H1 (cell line): ENCODE data around the gene CFP. TPM values are rescaled to one million over a fixed set of nuclear protein-coding genes. Genes with fewer than 3 reads are reported as not detected.

ENCODE experiments used
- CHD7 ChIP-seq: fragments of 300-600 bp; sonication (generic); IDR thresholded peaks from 2 replicates; pipeline ENCODE4 v1.7.1; 2012; ENCODE audit warnings: low read length, moderate library complexity, mild to moderate bottlenecking, inconsistent platforms; ENCODE audit not compliant: insufficient replicate concordance
- JUN ChIP-seq: IDR thresholded peaks from 2 replicates; pipeline ENCODE4 v1.6.1; 2011; ENCODE audit warnings: low read depth, mild to moderate bottlenecking, improper control_type of control experiment, low read length
- RAD21 ChIP-seq, 2 experiments: IDR thresholded peaks in 1 of 2; conservative IDR thresholded peaks in 1 of 2; 2 replicates each; pipeline ENCODE4 v1.6.1; 2011; ENCODE audit warnings: low read depth in 2 of 2, low read length in 2 of 2, improper control_type of control experiment in 1 of 2, inconsistent platforms in 1 of 2, mild to moderate bottlenecking in 1 of 2, moderate library complexity in 1 of 2
- SP1 ChIP-seq: IDR thresholded peaks from 2 replicates; pipeline ENCODE4 v1.6.1; 2011; ENCODE audit warnings: low read depth, low read length
- TAF1 ChIP-seq: IDR thresholded peaks from 2 replicates; pipeline ENCODE4 v1.6.1; 2011; ENCODE audit warnings: mild to moderate bottlenecking, low read depth, low read length
- TEAD4 ChIP-seq: IDR thresholded peaks from 2 replicates; pipeline ENCODE4 v1.6.1; 2012; ENCODE audit warnings: low read depth, low read length, inconsistent platforms, mixed read lengths
- polyA plus RNA-seq, 7 experiments: library from polyadenylated mRNA; depleted of rRNA in 3 of 7; stranded (reverse) in 5 of 7; unstranded in 2 of 7; fragments of >200 nt in 5 of 7; fragments of 200-250 nt in 2 of 7; gene quantifications; 1 replicate in 5 of 7; 2 replicates in 1 of 7; 4 replicates in 1 of 7; pipeline versions ENCODE4 v1.2.1 to v1.2.3, GENCODE V29; 2011 to 2013; ENCODE audit warnings: missing spikeins in 2 of 7, mixed read lengths in 2 of 7
- total RNA-seq: library from RNA; stranded (reverse); fragmentation: NEBNext Ultra II Directional; extraction: Animal tissue kit (Norgen Biotek cat#: 25700); gene quantifications from 2 replicates; pipeline ENCODE4 v1.2.1, GENCODE V29; 2021

Gene CFP
- total and polyA plus RNA-seq, 2 of the 8 experiments (the other 6 are each of a cell fraction or from before 2014, with no cell fraction given), result 0.76 to 2.2 TPM

GRCh38 chrX:47605024-47605423 lies 24.7 kb downstream of the CFP start (continued):
- TF ChIP-seq TAF1, result no peak
- TF ChIP-seq JUN, result no peak
- TF ChIP-seq CHD7, result no peak
- TF ChIP-seq SP1, result no peak
- TF ChIP-seq RAD21 (IDR thresholded peaks at IDR 0.05 in 1 of 2, conservative IDR thresholded peaks at IDR 0.05 in 1 of 2; ENCODE audit: low read depth in 2 of 2, low read length in 2 of 2), result no peak
- TF ChIP-seq TEAD4, result no peak
